ENCODE data around the gene SMIM44.
"Not testable (repeated sequence)": the region's sequence is repeated elsewhere in the genome, so short reads cannot be mapped to it uniquely, and the experiment has no call there.

SMIM44 gene

GRCh38 chr19:3453840-3454239 lies 29.4 kb downstream of the SMIM44 start:
- Histone ChIP-seq H3K4me3 (ENCODE audit: low read depth, low read length) (no peak overlapping the region), H3K4me1 (ENCODE audit: control insufficient read depth, insufficient read depth, low read length) (peaks cover 8% of the 10 kb centered on the region; the same call in 1 of the 2 replicates), H3K27ac (ENCODE audit: low read depth, low read length) (no peak overlapping the region), H3K9ac (ENCODE audit: low read depth, low read length) (no peak overlapping the region), H3K27me3 (ENCODE audit: control insufficient read depth, insufficient read depth, low read length) (peaks cover 21% of the 10 kb centered on the region), H3K36me3 (ENCODE audit: control insufficient read depth, insufficient read depth, low read length) (no peaks in the 10 kb centered on the region), H3K9me3 (ENCODE audit: control insufficient read depth, insufficient read depth, low read length) (no peaks in the 10 kb centered on the region)

GRCh38 chr19:3452942-3453214 lies 30.4 kb downstream of the SMIM44 start:
- H3K9me3 ChIP-seq (ENCODE audit: control insufficient read depth, insufficient read depth, low read length); H3K4me3 ChIP-seq (ENCODE audit: low read depth, low read length); H3K36me3 ChIP-seq (ENCODE audit: control insufficient read depth, insufficient read depth, low read length); H3K9ac ChIP-seq (ENCODE audit: low read depth, low read length); H3K27ac ChIP-seq (ENCODE audit: low read depth, low read length); H3K4me1 ChIP-seq (ENCODE audit: control insufficient read depth, insufficient read depth, low read length): not testable (repeated sequence)
- peaks cover 11% of the 10 kb centered on the region; the same call in 1 of the 2 replicates for H3K27me3 ChIP-seq (ENCODE audit: control insufficient read depth, insufficient read depth, low read length)

GRCh38 chr19:3452171-3452941 lies 30.9 kb downstream of the SMIM44 start:
- H3K9ac ChIP-seq (ENCODE audit: low read depth, low read length): no peak overlapping the region

GRCh38 chr19:3451451-3451866 lies 31.8 kb downstream of the SMIM44 start:
- Histone ChIP-seq H3K4me3 (ENCODE audit: low read depth, low read length) (no peak overlapping the region), H3K9me3 (ENCODE audit: control insufficient read depth, insufficient read depth, low read length) (no peaks in the 10 kb centered on the region), H3K36me3 (ENCODE audit: control insufficient read depth, insufficient read depth, low read length) (no peaks in the 10 kb centered on the region), H3K27ac (ENCODE audit: low read depth, low read length) (no peak overlapping the region), H3K27me3 (ENCODE audit: control insufficient read depth, insufficient read depth, low read length) (no peaks in the 10 kb centered on the region), H3K9ac (ENCODE audit: low read depth, low read length) (no peak overlapping the region), H3K4me1 (ENCODE audit: control insufficient read depth, insufficient read depth, low read length) (no peaks in the 10 kb centered on the region)

More at GRCh38 chr19:3452171-3452941, 30.9 kb downstream of the SMIM44 start:
- no peaks in the 10 kb centered on the region for H3K4me1 ChIP-seq (ENCODE audit: control insufficient read depth, insufficient read depth, low read length)
- peaks cover 6% of the 10 kb centered on the region; the same call in 1 of the 2 replicates for H3K27me3 ChIP-seq (ENCODE audit: control insufficient read depth, insufficient read depth, low read length)
- H3K36me3 ChIP-seq (ENCODE audit: control insufficient read depth, insufficient read depth, low read length): no peaks in the 10 kb centered on the region
- H3K9me3 ChIP-seq (ENCODE audit: control insufficient read depth, insufficient read depth, low read length): no peaks in the 10 kb centered on the region
- no peak overlapping the region for H3K4me3 ChIP-seq (ENCODE audit: low read depth, low read length)
- H3K27ac ChIP-seq (ENCODE audit: low read depth, low read length): no peak overlapping the region

GRCh38 chr19:3450796-3451411 lies 32.3 kb downstream of the SMIM44 start:
- Histone ChIP-seq H3K27ac (ENCODE audit: low read depth, low read length) (no peak overlapping the region), H3K36me3 (ENCODE audit: control insufficient read depth, insufficient read depth, low read length) (no peaks in the 10 kb centered on the region), H3K4me1 (ENCODE audit: control insufficient read depth, insufficient read depth, low read length) (no peaks in the 10 kb centered on the region), H3K27me3 (ENCODE audit: control insufficient read depth, insufficient read depth, low read length) (no peaks in the 10 kb centered on the region), H3K4me3 (ENCODE audit: low read depth, low read length) (no peak overlapping the region), H3K9me3 (ENCODE audit: control insufficient read depth, insufficient read depth, low read length) (no peaks in the 10 kb centered on the region), H3K9ac (ENCODE audit: low read depth, low read length) (no peak overlapping the region)

GRCh38 chr19:3448616-3449334 lies 34.5 kb downstream of the SMIM44 start:
- no peak overlapping the region for H3K4me3 ChIP-seq (ENCODE audit: low read depth, low read length)

GRCh38 chr19:3446657-3447056 lies 36.6 kb downstream of the SMIM44 start:
- not testable (repeated sequence) for H3K4me3 ChIP-seq (ENCODE audit: low read depth, low read length); H3K9me3 ChIP-seq (ENCODE audit: control insufficient read depth, insufficient read depth, low read length); H3K27me3 ChIP-seq (ENCODE audit: control insufficient read depth, insufficient read depth, low read length); H3K36me3 ChIP-seq (ENCODE audit: control insufficient read depth, insufficient read depth, low read length); H3K27ac ChIP-seq (ENCODE audit: low read depth, low read length); H3K9ac ChIP-seq (ENCODE audit: low read depth, low read length)
- peaks cover 11% of the 10 kb centered on the region for H3K4me1 ChIP-seq (ENCODE audit: control insufficient read depth, insufficient read depth, low read length)

More at GRCh38 chr19:3448616-3449334, 34.5 kb downstream of the SMIM44 start:
- H3K36me3 ChIP-seq (ENCODE audit: control insufficient read depth, insufficient read depth, low read length): no peaks in the 10 kb centered on the region
- H3K9me3 ChIP-seq (ENCODE audit: control insufficient read depth, insufficient read depth, low read length): no peaks in the 10 kb centered on the region
- H3K4me1 ChIP-seq (ENCODE audit: control insufficient read depth, insufficient read depth, low read length): peaks cover 9% of the 10 kb centered on the region
- H3K9ac ChIP-seq (ENCODE audit: low read depth, low read length): no peak overlapping the region
- no peaks in the 10 kb centered on the region for H3K27me3 ChIP-seq (ENCODE audit: control insufficient read depth, insufficient read depth, low read length)
- no peak overlapping the region for H3K27ac ChIP-seq (ENCODE audit: low read depth, low read length)

GRCh38 chr19:3444695-3445234 lies 38.5 kb downstream of the SMIM44 start:
- Histone ChIP-seq H3K4me3 (ENCODE audit: low read depth, low read length) (no peak overlapping the region), H3K36me3 (ENCODE audit: control insufficient read depth, insufficient read depth, low read length) (no peaks in the 10 kb centered on the region), H3K27ac (ENCODE audit: low read depth, low read length) (peak overlapping the region; percentile 6), H3K27me3 (ENCODE audit: control insufficient read depth, insufficient read depth, low read length) (no peaks in the 10 kb centered on the region), H3K4me1 (ENCODE audit: control insufficient read depth, insufficient read depth, low read length) (peaks cover 11% of the 10 kb centered on the region), H3K9me3 (ENCODE audit: control insufficient read depth, insufficient read depth, low read length) (no peaks in the 10 kb centered on the region), H3K9ac (ENCODE audit: low read depth, low read length) (no peak overlapping the region)

- H3K9me3 ChIP-seq (ENCODE audit: control insufficient read depth, insufficient read depth, low read length): no peaks in the 10 kb centered on the region
- H3K4me1 ChIP-seq (ENCODE audit: control insufficient read depth, insufficient read depth, low read length): peaks cover 11% of the 10 kb centered on the region
- no peaks in the 10 kb centered on the region for H3K36me3 ChIP-seq (ENCODE audit: control insufficient read depth, insufficient read depth, low read length)
- no peak overlapping the region for H3K4me3 ChIP-seq (ENCODE audit: low read depth, low read length)
- no peak overlapping the region for H3K9ac ChIP-seq (ENCODE audit: low read depth, low read length)
- H3K27ac ChIP-seq (ENCODE audit: low read depth, low read length): peak overlapping the region; percentile 6
- no peaks in the 10 kb centered on the region for H3K27me3 ChIP-seq (ENCODE audit: control insufficient read depth, insufficient read depth, low read length)
These were observed 39.2 kb downstream of the SMIM44 start for GRCh38 chr19:3443840-3444694.

- no peaks in the 10 kb centered on the region for H3K9me3 ChIP-seq (ENCODE audit: control insufficient read depth, insufficient read depth, low read length)
- H3K4me3 ChIP-seq (ENCODE audit: low read depth, low read length): no peak overlapping the region
- no peak overlapping the region for H3K27ac ChIP-seq (ENCODE audit: low read depth, low read length)
- no peak overlapping the region for H3K9ac ChIP-seq (ENCODE audit: low read depth, low read length)
- no peaks in the 10 kb centered on the region for H3K36me3 ChIP-seq (ENCODE audit: control insufficient read depth, insufficient read depth, low read length)
- H3K27me3 ChIP-seq (ENCODE audit: control insufficient read depth, insufficient read depth, low read length): no peaks in the 10 kb centered on the region
- peaks cover 11% of the 10 kb centered on the region for H3K4me1 ChIP-seq (ENCODE audit: control insufficient read depth, insufficient read depth, low read length)
These were observed 40.7 kb downstream of the SMIM44 start for GRCh38 chr19:3442487-3443071.
